Activated CD4-positive, alpha-beta T cell treated with anti-CD3 and anti-CD28 coated beads, Interleukin-2, amount 50 U/mL, for 16 hours (primary cell): ENCODE data around the gene PRKCE.
"Not testable (repeated sequence)": the region's sequence is repeated elsewhere in the genome, so short reads cannot be mapped to it uniquely, and the experiment has no call there.

ENCODE experiments used
- DNase-seq: peaks from one replicate; pipeline ENCODE4 v3.0.0-alpha.2; 2020

The PRKCE gene

DNA sequence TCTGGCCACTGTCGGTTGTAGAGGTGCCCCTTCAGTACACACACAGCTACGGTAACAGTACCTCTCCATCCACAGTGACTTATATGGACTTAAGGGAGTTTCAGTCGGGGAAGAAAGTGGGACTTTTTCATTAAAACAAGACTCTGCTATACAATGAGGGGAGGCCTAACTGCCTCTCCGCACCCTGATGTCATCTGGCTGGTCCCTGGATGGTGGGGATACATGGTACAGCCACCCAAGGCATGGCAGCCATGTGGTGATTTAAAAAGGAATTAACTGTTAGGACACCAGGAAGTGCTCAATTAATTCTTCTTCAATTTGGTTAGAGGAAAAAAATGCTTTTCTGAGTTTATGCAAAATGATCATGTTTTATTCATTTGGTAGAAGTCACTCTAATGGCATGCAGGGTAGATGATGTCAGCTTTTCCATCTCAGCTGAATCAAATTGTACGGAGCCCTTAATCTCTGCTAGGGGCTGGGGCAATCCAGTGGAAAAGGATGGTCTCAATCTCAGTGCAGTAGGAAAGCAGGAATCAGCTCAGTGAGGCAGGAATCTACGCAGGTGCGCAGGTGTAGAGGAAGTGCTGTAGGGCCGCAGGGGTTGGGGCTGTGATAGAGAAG, 243.9 kb downstream of the PRKCE start:
- no peak for DNase-seq

DNA sequence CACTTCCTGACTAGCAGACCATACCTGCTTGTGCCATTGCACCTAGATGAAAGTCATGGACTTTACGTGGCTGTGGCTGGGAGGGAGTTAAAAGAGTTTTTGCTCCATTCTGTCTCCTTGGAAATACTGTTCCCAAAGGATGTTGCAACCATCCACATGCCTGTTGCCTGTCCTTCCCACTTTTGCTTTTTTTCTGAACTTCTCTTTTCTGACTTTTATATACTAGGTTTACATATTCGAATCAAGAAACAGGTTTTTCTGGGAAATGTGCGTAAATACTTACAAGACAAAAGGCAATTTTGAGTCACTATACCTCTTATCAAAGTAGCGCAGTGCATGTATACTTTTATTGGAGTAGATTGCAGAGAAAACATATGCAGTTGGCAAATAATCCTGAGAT, 244.8 kb downstream of the PRKCE start:
- no peak for DNase-seq

DNA sequence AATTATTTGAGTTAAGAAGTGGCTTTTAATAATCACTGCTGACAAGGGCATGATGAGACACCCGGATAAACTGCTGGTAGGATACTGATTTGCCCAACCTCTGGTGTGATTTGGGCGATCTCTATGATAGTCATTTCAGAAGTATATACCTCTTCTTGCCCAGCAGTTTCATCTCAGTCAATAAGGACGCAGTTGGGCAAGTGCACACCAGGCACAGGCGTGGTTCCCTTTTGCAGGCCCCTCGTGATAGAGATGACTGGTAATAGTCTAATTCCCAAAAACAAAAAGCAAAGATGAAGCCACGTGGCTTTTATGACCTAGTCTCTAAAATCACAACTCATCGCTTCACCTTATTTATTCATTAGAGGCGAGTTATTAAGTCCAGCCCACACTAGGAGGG, 246.4 kb downstream of the PRKCE start:
- DNase-seq = peak; percentile 70

DNA sequence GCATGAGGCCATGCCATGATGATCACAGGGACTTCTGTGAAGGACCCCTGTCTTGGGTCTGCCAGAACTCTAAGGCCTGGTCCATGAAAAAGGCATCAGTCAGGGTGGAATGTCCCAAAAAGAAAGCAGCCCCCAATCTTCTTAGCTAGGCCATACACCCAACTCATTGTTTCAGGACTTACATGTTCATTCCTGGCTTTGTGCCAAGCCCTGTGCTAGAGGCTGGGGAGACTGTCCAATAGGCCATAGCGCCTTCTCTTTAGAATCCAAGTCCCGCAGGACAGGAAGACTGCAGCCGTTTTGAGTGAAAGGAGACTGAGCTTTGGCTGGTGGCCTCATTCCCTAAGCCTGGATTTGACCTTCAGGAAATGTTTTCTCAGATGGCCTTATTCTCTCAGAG, 247.3 kb downstream of the PRKCE start:
- DNase-seq = no peak

DNA sequence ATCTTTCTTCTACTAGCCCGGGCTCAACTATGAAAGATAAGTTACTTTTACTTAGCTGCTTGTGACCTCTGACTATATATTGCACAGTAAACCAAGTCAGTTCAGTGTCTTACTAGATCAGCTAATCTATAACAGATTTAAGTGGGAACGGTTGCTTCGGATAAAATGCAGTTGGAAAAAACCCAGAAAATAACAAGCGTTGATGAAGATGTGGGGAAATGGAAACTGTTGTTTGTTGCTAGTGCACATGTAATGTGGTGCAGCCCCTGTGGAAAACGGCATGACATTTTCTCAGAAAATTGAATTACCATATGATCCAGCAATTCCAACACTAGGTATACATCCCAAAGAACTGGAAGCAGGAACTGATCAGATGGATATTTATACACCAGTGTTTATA, 248.5 kb downstream of the PRKCE start:
- no peak for DNase-seq

DNA sequence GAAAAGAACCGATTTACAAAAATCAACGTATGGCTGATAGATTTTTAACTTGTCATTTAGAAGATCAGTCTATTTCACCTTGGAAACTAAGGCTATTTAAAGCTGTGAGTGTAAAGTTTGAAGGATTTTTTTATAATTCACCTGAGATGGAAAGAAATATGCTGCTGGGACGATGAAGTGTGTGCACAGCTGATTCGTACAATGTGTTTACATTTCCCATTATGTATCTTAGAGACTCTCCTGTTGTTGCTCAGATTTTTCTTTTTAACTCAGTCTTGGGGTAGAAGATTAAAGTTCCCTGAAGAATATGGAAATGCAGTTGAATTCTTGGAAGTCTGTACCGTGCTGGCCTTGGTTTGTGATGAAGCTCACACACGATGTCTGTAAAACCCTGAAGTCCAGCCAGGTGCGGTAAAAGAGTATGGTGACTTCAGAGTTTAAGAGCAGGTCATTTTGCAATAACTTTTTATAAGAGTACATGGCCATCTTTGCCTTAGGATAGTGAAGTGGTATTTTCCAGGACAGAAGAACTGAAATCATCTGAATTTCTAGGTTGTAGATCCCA, 250.1 kb downstream of the PRKCE start:
- DNase-seq = no peak

DNA sequence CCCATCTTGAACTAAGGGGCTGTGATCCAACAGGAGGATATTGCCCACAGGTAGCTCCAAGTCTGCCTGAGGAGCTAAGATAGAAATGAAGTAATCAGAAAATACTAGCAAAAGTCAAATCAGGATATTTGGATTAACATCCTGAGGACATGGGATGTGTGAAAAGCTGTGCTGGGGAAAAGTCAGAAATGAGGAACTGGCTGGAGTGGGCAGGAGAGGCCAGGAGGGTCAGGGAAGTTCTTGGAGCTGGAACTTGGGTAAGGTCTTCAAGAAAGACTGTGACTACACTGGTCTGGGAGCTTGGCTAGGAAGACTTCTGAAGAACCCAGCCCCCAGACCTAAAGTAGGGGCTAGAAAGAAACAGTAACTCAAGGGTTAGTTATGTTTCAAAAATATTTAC, 250.9 kb downstream of the PRKCE start:
- no peak for DNase-seq

DNA sequence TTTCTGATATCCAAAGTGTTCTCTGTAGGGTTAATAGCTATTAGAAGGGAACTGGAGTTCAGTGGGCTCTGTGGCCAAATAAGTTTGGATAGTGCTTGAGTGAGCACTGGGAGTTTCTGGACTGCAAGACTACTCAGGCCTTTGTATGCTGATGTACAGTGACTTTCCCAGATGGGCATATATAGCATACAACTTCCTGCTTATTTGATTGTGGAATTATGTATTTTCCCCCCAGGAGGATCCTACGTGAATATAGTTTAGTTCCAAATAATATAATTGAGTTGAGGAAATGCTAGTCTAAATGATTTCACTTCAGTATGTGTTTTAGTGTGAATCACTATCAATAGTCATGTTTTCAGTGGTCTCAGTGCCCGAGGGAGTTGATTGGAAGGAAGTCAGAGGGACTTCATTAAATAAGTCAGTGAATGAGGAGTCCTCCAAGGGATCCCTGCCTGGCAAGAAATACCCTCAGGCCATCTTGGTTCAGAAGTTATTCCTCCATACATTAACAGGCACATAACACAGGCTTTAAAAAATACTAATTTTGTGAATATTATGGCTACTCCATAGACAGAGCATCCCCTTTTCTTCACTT, 251.4 kb downstream of the PRKCE start:
- DNase-seq = no peak

DNA sequence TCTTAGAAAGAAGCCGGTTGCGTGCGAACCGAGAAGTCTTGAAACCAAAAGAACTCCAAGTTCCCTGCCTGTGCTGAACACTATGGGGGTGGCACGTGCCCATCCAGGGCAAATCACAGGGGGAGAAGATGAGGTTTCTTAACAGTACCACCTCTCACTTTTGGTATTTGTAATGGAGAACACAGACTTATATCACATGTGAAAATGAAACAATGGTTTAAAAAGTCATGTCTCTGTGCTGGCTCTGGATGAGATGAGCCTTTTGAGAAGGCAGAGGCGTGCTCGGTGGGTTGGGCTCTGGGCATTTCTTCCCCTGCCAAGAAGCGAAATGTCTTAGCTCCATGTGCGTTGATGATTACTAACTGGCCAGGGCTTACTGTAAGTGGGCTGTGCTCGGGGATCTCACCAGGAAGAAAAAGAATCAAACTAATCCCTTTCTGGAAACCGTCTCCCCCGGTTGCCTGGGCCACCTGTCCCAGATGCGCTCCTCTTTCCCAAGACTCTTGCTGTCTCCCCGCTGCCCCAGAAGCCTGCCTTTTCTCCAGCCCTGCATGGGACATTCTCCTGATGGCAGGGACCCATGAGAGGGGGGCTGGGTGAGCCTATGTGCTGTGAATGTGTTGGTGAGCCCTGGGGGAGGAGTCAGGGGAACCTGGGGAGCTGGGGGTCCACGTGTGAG, 252.9 kb downstream of the PRKCE start:
- peak; percentile 76 for DNase-seq

DNA sequence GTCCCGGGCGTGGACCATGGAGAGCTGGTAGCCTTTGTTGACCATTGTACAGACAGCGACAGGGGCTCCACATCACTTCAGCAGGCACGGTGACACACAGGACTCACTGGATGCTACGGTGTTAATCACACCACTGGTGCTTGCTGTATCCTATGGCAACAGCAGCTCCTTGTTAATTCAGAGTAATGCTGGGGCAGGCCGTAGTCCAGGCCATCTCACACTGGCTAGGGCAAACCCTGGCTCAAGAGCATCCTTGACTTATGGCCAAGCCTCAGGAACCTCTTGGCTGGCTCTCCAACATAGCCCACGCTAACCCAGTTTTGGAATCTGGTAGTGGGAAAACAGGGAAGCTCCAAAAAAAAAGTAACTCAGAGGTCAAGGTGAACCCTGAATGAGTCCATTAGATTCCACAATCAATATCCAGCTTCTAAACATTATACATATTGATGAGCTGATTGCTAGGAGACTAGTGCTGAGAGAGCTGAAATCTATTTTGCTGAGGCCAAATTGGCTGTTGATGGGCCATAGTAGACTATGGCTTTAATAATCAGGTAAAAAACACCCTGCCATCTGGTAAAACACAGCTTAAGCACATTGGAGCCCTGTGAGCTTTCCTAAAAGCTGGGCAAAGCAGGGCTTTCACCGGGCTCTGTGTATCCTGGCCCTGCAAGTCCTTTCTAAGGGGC, 253.6 kb downstream of the PRKCE start:
- no peak for DNase-seq

DNA sequence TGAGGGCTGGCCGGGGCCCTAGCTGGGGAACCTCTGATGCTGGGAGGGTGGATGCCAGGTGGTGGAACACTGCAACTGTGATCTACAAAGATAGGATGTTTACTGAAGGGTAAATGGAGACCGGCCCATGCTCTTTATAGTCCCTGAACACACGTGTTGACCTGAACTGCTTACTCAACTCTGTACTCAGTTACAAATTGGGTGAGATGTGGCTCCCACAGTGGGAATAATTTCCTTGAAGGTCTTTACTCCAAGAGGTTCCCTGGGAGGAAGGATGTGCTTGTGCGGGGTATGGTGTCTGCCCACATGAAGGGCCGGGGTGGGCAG, 254.1 kb downstream of the PRKCE start:
- DNase-seq = no peak

DNA sequence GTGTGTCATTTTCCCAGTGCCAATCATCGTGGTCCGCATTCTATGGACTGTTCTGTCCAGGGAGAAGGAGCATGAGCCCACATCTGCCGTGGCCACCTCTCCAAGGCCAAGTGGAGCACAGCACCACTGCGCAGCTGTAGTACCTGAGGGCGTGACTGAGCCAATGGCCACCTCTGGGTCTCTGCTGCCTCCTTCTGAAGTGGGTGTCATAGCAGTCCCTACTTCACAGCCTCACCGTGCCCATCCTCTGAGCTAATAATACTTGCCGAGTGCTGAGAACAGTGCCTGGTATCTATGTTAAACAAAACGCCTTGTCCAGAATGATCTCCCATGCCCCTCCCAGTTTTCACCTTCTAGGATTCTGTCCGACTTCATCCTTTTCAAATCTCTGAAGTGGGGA, 256.1 kb downstream of the PRKCE start:
- DNase-seq = no peak

DNA sequence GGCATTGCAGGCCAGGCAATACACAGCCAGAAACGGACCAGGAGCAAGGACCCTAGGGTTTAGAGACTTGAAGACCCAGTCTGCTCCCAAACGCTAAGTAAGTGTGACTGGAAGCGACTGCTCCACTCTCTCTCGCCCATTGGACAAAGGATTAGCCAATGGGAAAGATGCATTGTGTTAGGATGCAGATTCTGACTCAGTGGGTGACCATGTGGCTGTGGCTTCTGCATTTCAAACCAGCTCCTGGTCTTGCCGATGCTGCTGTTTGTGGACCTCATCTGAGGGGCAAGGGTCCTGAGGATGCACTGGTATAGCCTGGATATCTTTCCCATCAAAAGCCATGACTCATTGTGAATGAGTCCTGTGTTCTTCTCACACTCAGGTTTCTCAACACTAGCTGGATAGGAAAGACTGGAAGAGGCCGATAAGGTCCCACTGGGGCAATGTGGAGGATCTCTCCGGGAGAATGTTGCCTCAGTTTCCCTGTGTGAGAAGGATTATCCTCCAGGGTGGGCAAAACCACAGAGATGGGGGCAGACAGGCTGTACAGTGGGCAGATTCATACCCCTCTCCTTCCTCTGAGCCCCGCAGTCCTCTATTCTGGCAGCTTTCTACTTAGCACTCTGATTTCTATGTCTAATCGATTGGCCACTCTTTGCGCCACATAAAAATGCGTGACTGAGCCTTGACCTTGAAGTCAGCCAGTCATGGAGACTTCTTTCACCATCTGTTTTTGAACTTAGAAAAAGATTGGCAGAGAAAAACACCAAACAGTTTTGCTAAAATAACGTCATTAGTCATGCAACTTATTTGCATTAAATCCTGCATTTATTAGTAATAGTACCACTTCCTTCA, 257.1 kb downstream of the PRKCE start:
- no peak for DNase-seq

DNA sequence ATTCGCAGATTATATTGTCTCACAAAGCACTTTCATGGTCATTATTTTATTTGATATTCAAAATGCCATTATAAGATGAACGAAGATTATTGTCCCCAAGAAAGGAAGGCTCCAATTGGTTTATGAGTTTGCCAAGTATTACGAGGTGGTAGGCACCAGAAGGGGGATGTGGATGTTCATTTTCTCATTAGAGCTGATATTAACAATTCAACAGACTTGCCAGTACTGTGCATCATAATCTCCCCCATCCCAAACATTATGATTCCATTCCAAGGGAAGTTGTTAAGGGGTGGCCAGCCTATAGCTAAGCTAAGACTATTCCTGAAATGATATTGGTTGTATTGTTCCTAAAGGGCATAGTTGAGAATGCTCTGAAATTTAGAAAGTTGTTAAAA, 257.7 kb downstream of the PRKCE start:
- no peak for DNase-seq

DNA sequence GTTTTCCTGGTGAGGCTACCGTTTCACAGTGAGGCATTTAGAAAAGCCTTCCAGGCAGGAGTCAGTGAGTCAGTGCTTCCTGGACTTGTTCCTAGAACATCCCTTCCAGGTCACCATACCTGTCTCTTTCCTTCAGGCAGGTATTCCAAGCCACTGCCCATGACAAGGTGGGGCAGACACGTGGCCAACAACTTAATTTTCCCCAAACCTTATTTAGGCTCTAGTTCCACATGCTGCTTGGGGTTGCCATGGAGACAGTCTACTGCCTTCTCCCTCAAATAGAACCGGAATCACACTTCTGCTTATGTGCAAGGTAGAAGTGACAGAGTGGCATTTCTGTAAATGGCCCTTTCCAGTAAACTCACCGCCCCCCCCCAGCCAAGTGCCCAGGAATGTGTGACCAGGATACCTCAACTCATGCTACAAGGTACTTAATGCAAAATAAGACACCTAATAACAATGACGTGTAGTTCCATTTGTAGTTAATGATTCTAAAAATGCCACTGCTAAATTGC, 258.3 kb downstream of the PRKCE start:
- DNase-seq = no peak

DNA sequence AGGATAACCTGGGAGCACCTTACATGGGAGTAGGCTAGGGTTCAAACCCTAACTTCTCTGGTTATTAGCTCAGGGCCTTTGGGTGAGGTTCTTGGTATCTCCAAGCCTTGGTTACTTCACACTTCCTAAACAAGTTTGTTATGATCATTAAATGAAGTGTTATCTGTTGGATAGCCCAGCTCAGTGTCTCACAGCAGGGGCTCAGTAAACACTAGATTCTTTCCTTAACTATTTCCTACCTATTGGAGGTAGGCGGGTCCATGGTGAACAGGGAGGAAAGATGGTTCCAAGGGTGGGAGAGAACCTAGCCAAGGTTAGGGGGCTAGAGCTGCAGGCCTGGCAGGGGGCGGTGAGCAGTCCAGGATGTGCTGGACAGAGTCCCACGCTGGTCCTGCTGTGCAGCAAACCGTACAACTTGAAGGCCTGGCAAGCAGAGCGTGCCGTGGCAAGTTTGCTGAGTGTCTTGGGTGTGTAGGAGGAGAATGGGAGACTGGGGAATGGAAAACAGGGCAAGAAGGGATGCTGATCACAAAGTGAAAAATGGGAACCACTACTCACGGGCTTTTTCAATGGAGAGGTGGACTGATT, 259.1 kb downstream of the PRKCE start:
- no peak for DNase-seq

DNA sequence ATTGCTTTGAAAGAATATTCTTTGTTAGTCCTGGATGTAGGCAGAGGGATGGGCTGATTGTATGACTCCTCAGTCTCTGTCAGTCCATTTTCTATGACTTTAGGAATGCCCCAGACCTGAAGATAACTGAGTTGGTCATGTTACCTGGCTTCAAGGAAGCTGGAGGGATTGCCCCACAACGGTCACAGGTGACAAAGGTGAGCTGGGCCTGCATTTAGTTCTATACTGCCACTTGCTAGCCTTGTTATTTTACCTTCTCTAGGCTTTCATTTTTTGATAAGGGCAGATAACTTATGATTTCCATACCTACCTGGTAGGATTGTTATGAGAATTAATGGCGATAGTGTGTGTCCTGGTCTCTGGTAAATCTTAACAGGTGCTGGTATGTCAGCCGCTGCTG, 260.1 kb downstream of the PRKCE start:
- no peak for DNase-seq

DNA sequence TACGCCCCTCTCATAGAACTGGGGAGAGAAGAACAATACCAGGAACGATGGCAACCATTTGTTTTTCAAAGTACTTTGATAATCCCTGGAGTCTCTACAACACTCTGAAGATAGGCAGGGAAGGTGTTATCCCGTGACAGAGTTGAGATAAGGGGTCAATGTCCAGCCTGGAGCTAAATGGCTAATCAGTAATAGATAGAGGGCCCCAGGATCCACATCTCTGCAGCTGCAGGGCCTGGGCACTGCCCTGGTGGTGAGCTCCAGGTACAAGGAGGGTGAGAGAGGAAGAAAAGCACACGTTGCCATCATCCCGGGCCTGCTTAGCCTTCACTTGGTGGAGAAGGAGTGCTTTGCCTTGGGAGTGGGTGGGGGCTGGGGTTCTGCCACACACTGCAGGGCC, 260.6 kb downstream of the PRKCE start:
- DNase-seq = no peak

DNA sequence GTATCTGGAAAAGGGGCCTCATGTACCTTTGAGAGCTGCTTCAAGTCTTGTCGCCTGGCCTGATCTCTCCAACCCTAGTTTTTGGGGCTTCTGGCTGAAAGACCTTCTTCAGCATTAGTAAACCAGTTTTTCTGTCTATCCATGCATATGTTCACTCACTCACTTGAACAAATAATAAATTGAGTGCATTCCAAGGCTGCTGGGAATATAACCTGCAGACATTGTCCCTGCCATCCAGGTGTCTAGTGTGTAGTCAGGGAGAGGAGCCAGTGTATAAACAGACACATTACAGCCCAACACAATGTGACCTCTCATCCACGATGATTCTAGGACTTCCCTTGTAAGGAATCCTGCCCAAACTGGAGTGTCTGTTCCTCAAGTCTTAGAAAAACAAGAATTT, 262.1 kb downstream of the PRKCE start:
- no peak for DNase-seq

DNA sequence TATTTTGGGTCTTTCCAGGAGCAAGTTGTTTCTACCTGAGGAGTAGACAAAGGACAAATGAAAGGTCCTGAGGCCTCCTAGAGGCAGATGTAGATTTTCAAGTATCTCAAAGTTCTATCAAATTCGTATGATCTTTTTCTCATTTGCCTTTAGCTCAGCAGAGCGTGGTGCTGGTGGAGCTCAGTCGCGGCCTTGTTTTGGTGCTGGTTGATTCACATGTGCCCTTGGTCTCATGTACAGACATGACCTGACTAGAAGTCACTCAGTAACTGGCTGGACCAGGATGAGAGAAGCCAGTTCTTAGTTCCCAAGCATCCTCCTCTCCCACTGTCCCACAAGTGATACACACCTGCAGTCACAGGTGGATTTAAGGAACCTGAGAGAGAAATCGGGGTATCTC, 264.0 kb downstream of the PRKCE start:
- DNase-seq = no peak

DNA sequence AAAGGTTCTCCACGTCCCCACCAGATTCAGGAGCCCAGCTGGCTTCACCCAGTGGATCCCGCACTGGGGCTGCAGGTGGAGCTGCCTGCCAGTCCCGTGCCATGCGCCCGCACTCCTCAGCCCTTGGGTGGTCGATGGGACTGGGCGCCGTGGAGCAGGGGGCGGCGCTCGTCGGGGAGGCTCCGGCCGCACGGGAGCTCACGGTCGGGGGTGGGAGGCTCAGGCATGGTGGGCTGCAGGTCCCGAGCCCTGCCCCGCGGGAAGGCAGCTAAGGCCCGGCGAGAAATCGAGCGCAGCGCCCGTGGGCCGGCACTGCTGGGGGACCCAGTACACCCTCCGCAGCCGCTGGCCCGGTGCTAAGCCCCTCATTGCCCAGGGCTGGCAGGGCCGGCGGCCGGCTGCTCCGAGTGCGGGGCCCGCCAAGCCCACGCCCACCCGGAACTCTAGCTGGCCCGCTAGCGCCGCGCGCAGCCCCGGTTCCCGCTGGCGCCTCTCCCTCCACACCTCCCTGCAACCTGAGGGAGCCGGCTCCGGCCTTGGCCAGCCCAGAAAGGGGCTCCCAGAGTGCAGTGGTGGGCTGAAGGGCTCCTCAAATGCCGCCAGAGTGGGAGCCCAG, 266.2 kb downstream of the PRKCE start:
- not testable (repeated sequence) for DNase-seq
